Measurements from ENCODE around the gene CFAP90.

CFAP90 gene

DNA sequence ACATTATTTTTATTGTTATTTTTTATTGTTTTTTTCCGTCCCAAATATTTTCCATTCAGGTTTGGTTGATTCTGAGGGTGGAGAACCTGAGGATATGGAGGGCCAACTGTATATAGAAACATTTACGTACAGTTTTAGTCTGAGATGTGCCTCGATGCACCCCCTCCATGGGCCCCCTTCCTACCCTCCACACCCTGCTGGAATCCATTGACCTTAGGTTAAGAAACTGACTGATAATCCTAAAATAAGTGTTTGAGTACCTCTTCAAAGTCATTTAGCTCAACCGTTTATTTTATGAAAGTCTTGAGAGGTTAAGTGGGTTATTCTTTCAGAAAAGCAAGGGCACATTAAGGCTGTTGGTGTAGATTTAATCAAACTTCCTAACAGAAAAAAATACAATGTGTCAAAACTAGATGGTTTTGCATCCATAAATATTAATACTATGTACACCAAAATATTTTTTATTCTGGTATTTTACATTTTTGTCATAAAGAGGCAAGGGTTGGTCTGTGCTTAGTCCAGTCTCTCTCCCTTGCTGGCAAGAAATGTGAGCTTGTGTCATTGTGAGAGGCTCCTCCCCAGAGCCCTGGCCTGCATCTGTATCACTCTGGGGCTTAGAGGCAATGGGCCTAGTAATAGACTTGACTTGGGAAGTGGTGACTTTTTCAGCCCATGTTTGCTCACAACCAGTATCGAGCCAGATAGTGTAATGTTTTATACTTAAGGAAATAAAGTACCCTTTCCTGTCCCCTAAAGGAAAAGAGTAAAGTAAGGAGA, 33.7 kb upstream of the CFAP90 start:
- TF ChIP-seq CTCF (IDR thresholded peaks at IDR 0.05; ENCODE audit: borderline replicate concordance, insufficient read depth, low read depth, low read length): no peak
- H3K4me3 ChIP-seq (ENCODE audit: low read depth, low read length): no peak overlapping the region

DNA sequence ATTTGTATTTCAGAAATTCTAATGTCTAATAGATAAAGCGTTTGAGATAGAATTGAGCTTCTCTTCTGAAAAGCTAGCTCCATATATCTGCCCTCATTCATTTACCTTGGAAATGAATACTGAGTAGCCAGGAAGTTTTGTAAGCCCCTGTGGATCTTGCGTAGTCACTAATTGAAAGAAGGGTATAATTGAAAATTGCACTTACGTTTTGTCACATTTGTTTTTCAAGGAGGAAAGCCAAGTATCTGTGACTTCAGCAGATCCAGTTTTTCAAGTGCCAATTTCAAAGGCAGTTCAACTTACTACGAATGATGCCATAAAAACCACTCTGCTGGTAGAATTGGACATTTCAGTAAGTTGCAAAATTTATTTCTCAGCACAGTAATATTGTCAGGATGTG, 32.0 kb upstream of the CFAP90 start:
- TF ChIP-seq CTCF (IDR thresholded peaks at IDR 0.05; ENCODE audit: borderline replicate concordance, insufficient read depth, low read depth, low read length): no peak
- no peak overlapping the region for H3K4me3 ChIP-seq (ENCODE audit: low read depth, low read length)

DNA sequence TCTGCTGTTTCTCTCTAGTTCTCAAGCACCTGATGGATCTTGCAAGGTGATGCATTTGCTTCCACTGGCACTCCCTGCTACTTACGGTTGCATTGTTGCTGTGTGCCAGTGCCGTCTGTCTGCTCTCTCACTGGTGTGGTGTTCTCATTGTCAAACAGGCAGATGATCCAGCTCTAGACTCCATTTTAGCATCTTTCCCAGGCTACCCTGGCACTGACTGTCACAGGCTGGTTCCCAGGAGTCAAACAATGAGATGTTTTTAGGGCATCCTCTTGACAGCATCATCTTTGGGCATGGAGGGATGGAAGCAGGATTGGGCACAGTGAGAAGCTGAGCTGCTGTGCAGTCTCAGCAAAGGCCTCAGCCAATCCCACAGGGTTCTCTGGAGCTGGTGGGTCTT, 30.9 kb upstream of the CFAP90 start:
- no peak overlapping the region for H3K4me3 ChIP-seq (ENCODE audit: low read depth, low read length)
- no peak for TF ChIP-seq CTCF (IDR thresholded peaks at IDR 0.05; ENCODE audit: borderline replicate concordance, insufficient read depth, low read depth, low read length)

DNA sequence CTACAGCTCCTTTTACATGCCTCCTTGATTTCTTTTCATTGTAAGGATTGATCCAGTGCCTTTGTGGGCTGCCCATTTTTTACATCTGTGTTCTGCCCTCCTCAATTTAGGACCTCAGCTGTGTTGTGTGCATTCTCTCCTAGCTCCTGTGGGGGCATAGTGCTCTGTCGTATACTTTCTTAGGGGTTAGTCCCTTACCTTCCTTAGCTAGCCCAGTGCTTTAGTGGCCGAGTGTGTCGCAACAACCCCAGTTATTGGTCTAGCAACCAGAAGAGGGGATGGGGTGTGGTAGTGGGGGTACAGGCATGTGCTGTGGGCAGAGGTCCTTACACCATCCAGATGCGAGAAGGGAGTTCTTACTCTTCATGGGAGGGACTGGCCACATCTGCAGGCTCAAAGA, 30.2 kb upstream of the CFAP90 start:
- H3K4me3 ChIP-seq (ENCODE audit: low read depth, low read length): no peak overlapping the region
- TF ChIP-seq CTCF (IDR thresholded peaks at IDR 0.05; ENCODE audit: borderline replicate concordance, insufficient read depth, low read depth, low read length): no peak; the same call in 1 of the 2 replicates

GRCh38 chr5:7878381-7878873, 27.5 kb upstream of the CFAP90 start:
- TF ChIP-seq CTCF (IDR thresholded peaks at IDR 0.05; ENCODE audit: borderline replicate concordance, insufficient read depth, low read depth, low read length): no peak
- H3K4me3 ChIP-seq (ENCODE audit: low read depth, low read length): no peak overlapping the region

GRCh38 chr5:7877851-7878250, 26.9 kb upstream of the CFAP90 start:
- H3K4me3 ChIP-seq (ENCODE audit: low read depth, low read length): no peak overlapping the region
- TF ChIP-seq CTCF (IDR thresholded peaks at IDR 0.05; ENCODE audit: borderline replicate concordance, insufficient read depth, low read depth, low read length): no peak

- TF ChIP-seq CTCF (IDR thresholded peaks at IDR 0.05; ENCODE audit: borderline replicate concordance, insufficient read depth, low read depth, low read length): no peak
- no peak overlapping the region for H3K4me3 ChIP-seq (ENCODE audit: low read depth, low read length)
These were observed 25.9 kb upstream of the CFAP90 start for GRCh38 chr5:7876867-7877266.
